ENCODE data around the gene RSPH1.
"Not testable (repeated sequence)": the region's sequence is repeated elsewhere in the genome, so short reads cannot be mapped to it uniquely, and the experiment has no call there.

RSPH1 gene

GRCh38 chr21:42480736-42481135 is 15.3 kb downstream of the RSPH1 start:
- DNase-seq: no peak

GRCh38 chr21:42479582-42479981 is 16.4 kb downstream of the RSPH1 start:
- no peak for DNase-seq

- DNase-seq: no peak
Measured at GRCh38 chr21:42478504-42478903, 17.5 kb downstream of the RSPH1 start.

- no peak for DNase-seq
Measured at GRCh38 chr21:42476388-42477331, 19.4 kb downstream of the RSPH1 start.

GRCh38 chr21:42475526-42476387 is 20.3 kb downstream of the RSPH1 start:
- no peak for DNase-seq

GRCh38 chr21:42475036-42475435 is 21.0 kb downstream of the RSPH1 start:
- no peak for DNase-seq

GRCh38 chr21:42474043-42474831 is 21.8 kb downstream of the RSPH1 start:
- DNase-seq: peak; percentile 14

GRCh38 chr21:42473498-42474042 is 22.5 kb downstream of the RSPH1 start:
- no peak for DNase-seq

GRCh38 chr21:42472521-42472920 is 23.5 kb downstream of the RSPH1 start:
- no peak for DNase-seq

- no peak for DNase-seq
Measured at GRCh38 chr21:42471716-42472330, 24.2 kb downstream of the RSPH1 start.

GRCh38 chr21:42471206-42471605 is 24.8 kb downstream of the RSPH1 start:
- no peak for DNase-seq

GRCh38 chr21:42469726-42470125 is 26.3 kb downstream of the RSPH1 start:
- not testable (repeated sequence) for DNase-seq

GRCh38 chr21:42469272-42469671 is 26.8 kb downstream of the RSPH1 start:
- no peak for DNase-seq

GRCh38 chr21:42468491-42469131 is 27.4 kb downstream of the RSPH1 start:
- DNase-seq: no peak

GRCh38 chr21:42467140-42467983 is 28.7 kb downstream of the RSPH1 start:
- peak; percentile 48 for DNase-seq

- no peak for DNase-seq
Measured at GRCh38 chr21:42466700-42467099, 29.3 kb downstream of the RSPH1 start.

GRCh38 chr21:42465803-42466127 is 30.3 kb downstream of the RSPH1 start:
- no peak for DNase-seq

- no peak for DNase-seq
Measured at GRCh38 chr21:42465008-42465802, 30.8 kb downstream of the RSPH1 start.

GRCh38 chr21:42463861-42464515 is 32.0 kb downstream of the RSPH1 start:
- DNase-seq: no peak

All from COR-L47 (cell line).